Femur (tissue), 1 donor: ENCODE results near the gene GUCA1C.

Experiments
- DNase-seq: peaks from one replicate; pipeline ENCODE4 v3.0.0-alpha.2; 2017

GUCA1C gene

GRCh38 chr3:108953700-108954099, at the start of gene GUCA1C:
TSS of gene GUCA1C (minus strand) at chr3:108953879. CDS start at chr3:108953762, 117 bp downstream.
- no peak for DNase-seq

GRCh38 chr3:108998436-108998835, 44.8 kb upstream of the GUCA1C start:
- DNase-seq, result no peak

GRCh38 chr3:108985844-108986243, 32.2 kb upstream of the GUCA1C start:
- DNase-seq, result no peak

GRCh38 chr3:108983051-108983450, 29.4 kb upstream of the GUCA1C start:
- DNase-seq, result no peak

- DNase-seq, result no peak
These were observed 22.4 kb upstream of the GUCA1C start for GRCh38 chr3:108976058-108976457.

GRCh38 chr3:108973019-108973418, 19.3 kb upstream of the GUCA1C start:
- DNase-seq, result no peak

GRCh38 chr3:108972482-108972881, 18.8 kb upstream of the GUCA1C start:
- no peak for DNase-seq

- no peak for DNase-seq
These were observed 16.9 kb upstream of the GUCA1C start for GRCh38 chr3:108970561-108970960.

GRCh38 chr3:108966773-108967172, 13.1 kb upstream of the GUCA1C start:
- no peak for DNase-seq

GRCh38 chr3:108959017-108959416, 5.3 kb upstream of the GUCA1C start:
- DNase-seq, result no peak

GRCh38 chr3:108953210-108953609, 469 bp downstream of the GUCA1C start:
- no peak for DNase-seq

GRCh38 chr3:108951820-108952501, 1.7 kb downstream of the GUCA1C start:
- no peak for DNase-seq

GRCh38 chr3:108947855-108948254, 5.8 kb downstream of the GUCA1C start:
- no peak for DNase-seq

- no peak for DNase-seq
These were observed 7.1 kb downstream of the GUCA1C start for GRCh38 chr3:108946292-108947285.

GRCh38 chr3:108940568-108941263, 13.0 kb downstream of the GUCA1C start:
- no peak for DNase-seq

GRCh38 chr3:108940166-108940565, 13.5 kb downstream of the GUCA1C start:
- DNase-seq, result no peak

GRCh38 chr3:108936924-108937689, 16.6 kb downstream of the GUCA1C start:
- no peak for DNase-seq

- no peak for DNase-seq
These were observed 22.6 kb downstream of the GUCA1C start for GRCh38 chr3:108931035-108931434.

GRCh38 chr3:108918866-108919265, 34.8 kb downstream of the GUCA1C start:
- no peak for DNase-seq

GRCh38 chr3:108914774-108915641, 38.7 kb downstream of the GUCA1C start:
- DNase-seq, result peak; percentile 45

- DNase-seq, result no peak
These were observed 43.9 kb downstream of the GUCA1C start for GRCh38 chr3:108909799-108910198.
